Esophagus squamous epithelium (tissue), 4 donors: Measurements from ENCODE around the gene ICE2.

Source experiments
- POLR2A ChIP-seq, 4 donors: fragments of 450-650 bp; IDR thresholded peaks; one replicate each; pipeline ENCODE4 v1.6.1; 2017; ENCODE audit warnings: antibody characterized with exemption in 4 of 4, mild to moderate bottlenecking in 4 of 4, moderate library complexity in 3 of 4
- TF ChIP-seq, protein P1 (sequence below), 6 experiments: fragments of 450-650 bp in 4 of 6; fragments of 200-600 bp in 2 of 6; sonication (generic) in 2 of 6; IDR thresholded peaks; one replicate each; pipeline ENCODE4 v1.5.1; 2016 to 2019; ENCODE audit warnings: antibody characterized with exemption in 6 of 6, mild to moderate bottlenecking in 4 of 6, moderate library complexity in 4 of 6

DNA sequence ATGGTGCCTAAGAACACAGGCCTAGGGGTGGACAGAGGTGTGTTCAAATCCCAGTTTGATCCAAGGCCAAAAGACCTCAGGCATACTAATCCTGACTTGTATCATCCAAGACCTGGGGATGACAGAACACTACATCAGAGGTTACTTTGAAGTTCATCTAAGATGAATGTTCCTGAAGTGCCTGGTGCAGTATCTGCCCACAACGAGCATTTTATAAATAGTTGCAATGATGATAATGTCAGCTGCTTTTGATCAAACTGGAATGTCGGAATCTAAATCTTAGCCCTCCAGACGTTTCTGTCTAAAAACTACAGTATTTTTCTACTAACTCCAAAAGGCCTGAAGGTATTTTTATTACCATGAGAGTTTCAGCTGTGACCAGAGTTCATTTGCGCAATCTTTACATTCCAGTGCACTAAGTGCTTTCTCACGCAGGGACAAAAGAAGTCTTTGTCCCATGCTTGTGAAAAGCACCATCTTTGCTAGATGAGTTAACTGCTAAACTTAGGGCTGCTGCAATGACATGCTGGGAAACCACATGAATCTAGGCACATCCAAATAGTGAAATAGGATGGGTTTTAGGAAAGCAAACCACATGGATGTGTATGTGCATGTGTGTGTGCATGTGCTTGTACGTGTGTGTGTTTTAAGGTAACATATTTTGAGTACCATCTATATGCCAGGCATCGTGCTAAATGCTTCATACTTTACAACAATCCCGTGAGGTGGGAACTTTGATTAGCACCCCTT is 99.2 kb downstream of the ICE2 start:
- TF ChIP-seq, protein P1, sequence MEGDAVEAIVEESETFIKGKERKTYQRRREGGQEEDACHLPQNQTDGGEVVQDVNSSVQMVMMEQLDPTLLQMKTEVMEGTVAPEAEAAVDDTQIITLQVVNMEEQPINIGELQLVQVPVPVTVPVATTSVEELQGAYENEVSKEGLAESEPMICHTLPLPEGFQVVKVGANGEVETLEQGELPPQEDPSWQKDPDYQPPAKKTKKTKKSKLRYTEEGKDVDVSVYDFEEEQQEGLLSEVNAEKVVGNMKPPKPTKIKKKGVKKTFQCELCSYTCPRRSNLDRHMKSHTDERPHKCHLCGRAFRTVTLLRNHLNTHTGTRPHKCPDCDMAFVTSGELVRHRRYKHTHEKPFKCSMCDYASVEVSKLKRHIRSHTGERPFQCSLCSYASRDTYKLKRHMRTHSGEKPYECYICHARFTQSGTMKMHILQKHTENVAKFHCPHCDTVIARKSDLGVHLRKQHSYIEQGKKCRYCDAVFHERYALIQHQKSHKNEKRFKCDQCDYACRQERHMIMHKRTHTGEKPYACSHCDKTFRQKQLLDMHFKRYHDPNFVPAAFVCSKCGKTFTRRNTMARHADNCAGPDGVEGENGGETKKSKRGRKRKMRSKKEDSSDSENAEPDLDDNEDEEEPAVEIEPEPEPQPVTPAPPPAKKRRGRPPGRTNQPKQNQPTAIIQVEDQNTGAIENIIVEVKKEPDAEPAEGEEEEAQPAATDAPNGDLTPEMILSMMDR (IDR thresholded peaks at IDR 0.05) = no peak
- no peak for TF ChIP-seq POLR2A (IDR thresholded peaks at IDR 0.05)
